Central memory CD8-positive, alpha-beta T cell (primary cell): ENCODE data around the gene LRRFIP1.

Experiments used
- ATAC-seq: fragments of 150-1000 bp; cut with Tn5 transposase; replicated peaks from 2 replicates; pipeline ENCODE4 v1.10.0; 2022; ENCODE audit warnings: mild to moderate bottlenecking, moderate FRiP score, moderate number of reproducible peaks; ENCODE audit not compliant: poor library complexity, severe bottlenecking; ENCODE audit errors: extremely low read depth
- DNase-seq, 2 donors: peaks; one replicate each; pipeline ENCODE4 v3.0.0; 2021; ENCODE audit warnings: low spot score in 2 of 2
- H3K27ac Mint-ChIP-seq: one replicate; pipeline ENCODE4 v1.8.0; 2022; ENCODE audit warnings: low read depth, mild to moderate bottlenecking, moderate library complexity, mixed read lengths
- H3K27me3 Mint-ChIP-seq: one replicate; pipeline ENCODE4 v1.8.0; 2022; ENCODE audit warnings: mixed read lengths
- H3K36me3 Mint-ChIP-seq: one replicate; pipeline ENCODE4 v1.8.0; 2022; ENCODE audit warnings: mild to moderate bottlenecking, moderate library complexity, mixed read lengths; ENCODE audit not compliant: insufficient read depth
- H3K4me1 Mint-ChIP-seq: one replicate; pipeline ENCODE4 v1.8.0; 2022; ENCODE audit warnings: mixed read lengths
- H3K4me3 Mint-ChIP-seq: one replicate; pipeline ENCODE4 v1.8.0; 2022; ENCODE audit warnings: mild to moderate bottlenecking, moderate library complexity, mixed read lengths
- H3K9me3 Mint-ChIP-seq: one replicate; pipeline ENCODE4 v1.8.0; 2022; ENCODE audit warnings: mixed read lengths

Gene LRRFIP1

DNA sequence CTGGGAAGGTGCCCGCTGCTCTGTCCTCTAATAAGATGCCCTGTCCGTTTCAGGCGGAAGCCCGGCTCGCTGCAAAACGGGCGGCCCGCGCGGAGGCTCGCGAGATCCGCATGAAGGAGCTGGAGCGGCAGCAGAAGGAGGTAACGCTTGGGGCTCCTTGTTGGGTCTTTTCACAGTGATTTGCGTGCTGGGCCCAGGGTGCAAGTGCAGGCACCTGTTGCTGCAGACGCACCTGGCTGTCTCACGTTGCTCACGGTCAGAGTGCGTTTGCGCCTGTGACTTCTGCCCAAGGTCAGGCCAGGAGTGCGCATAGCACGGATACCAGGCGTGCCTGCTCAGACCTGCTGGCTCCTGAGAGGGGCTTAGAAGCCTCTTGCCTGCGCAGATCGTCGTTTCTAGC, 81.1 kb downstream of the LRRFIP1 start:
- Mint-ChIP-seq H3K36me3 (peaks cover 55% of the 10 kb centered on the region), H3K27me3 (no peaks in the 10 kb centered on the region), H3K27ac (peak overlapping the region; percentile 97), H3K4me3 (no peak overlapping the region), H3K4me1 (peaks cover 69% of the 10 kb centered on the region), H3K9me3 (no peaks in the 10 kb centered on the region)
- DNase-seq (no peak), ATAC-seq (no peak)

DNA sequence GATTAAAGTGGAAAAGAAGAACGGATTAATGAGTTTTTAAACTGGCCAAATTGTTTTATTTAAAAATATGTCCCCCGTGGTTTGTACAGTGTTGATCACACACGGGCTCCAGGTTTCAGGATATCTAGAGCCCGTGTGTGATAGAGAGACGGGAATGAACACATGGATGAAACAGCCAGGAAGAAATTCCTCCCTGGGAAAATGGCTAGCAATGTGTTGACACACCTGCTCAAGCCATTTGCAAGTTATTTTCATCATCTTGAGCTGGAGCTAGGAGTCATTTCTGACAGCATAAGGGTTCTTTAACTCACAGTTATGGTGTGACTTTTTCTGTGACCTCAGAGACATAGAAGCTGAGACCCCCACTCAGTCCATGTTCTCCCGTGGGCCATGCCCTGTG, 81.6 kb downstream of the LRRFIP1 start:
- Mint-ChIP-seq H3K4me1 (peaks cover 67% of the 10 kb centered on the region), H3K4me3 (no peak overlapping the region), H3K27me3 (no peaks in the 10 kb centered on the region), H3K27ac (no peak overlapping the region), H3K36me3 (peaks cover 51% of the 10 kb centered on the region), H3K9me3 (no peaks in the 10 kb centered on the region)
- no peak for ATAC-seq
- no peak for DNase-seq

DNA sequence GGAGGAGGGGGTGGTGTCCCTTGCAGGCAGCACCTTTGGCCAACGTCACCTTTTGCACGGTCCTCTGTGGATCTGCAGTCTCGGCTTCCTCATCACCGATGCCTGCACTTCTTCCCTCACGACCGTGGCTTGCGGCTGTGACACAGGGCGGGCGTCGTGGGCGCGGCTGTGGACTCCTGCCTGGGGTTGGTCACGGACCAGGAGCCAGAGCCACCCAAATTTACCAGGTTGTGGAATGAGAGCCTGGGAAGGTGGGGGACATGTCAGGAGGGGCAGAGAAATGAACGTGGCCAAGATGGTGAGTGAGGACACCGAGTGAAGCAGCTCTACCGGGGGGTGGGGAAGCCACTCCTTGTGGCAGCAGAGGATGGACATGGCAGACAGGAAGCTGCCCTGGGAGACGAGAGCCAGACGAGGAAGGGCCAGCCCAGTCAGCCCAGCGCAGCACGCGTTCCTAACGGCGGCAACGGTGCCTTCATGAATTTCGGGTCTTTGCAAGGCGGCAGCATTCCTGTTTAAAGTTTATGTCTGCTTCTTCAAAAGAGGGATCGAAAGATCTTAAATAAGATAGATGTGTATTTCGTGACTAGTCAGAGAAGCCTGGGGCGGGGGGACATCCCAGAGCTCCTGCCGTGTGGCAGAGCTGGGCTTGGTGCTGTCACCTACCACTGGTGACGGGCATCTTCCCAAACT, 84.2 kb downstream of the LRRFIP1 start:
- Mint-ChIP-seq H3K4me3 (peak overlapping the region; percentile 58), H3K27ac (peak overlapping the region; percentile 62), H3K36me3 (peaks cover 52% of the 10 kb centered on the region), H3K27me3 (no peaks in the 10 kb centered on the region), H3K4me1 (peaks cover 73% of the 10 kb centered on the region), H3K9me3 (no peaks in the 10 kb centered on the region)
- DNase-seq = no peak
- ATAC-seq = no peak

DNA sequence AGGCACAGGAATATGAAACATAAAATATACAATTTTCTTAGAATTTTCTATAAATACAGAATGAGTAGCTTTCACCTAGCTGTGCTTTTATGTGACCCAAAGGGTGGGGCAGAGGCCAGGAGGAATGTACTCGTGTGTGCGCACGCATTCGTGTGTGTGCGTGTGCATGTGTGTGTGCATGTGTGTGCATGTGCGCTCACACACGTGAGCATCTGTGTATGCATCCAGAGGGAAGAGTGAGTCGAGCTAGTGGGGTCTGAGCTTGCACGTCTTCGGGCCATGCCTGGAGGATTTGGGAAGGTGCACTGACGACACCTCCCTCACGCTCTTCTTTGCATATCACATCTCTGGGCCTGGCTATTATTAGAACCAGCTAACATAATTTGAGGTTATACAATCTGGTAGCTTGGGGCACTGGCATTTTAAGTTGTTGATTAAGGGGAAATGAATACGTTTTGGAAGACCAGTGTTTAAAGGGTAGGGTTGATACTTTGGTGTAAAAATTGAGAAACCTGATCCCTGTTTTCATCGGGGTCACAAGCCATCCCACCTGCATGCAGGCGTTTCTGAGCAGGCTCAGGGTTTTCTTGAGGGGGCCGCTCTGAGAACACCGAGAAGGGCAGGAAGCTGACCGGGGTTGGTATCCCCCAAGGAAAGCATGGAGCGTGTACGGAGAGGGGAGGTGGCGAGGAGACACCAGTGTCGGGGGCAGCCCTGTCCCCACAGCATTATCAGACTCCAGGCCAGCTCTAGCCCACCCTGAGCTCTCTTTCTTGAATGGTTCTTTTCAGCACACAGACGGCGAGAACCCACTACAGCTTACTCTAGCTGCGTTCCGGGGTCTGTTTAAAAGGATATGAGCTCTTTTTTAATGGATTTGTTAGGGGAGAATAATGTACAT, 85.3 kb downstream of the LRRFIP1 start:
- DNase-seq = no peak
- peak overlapping the region; percentile 62 for H3K27ac Mint-ChIP-seq
- no peak overlapping the region for H3K4me3 Mint-ChIP-seq
- H3K36me3 Mint-ChIP-seq = peaks cover 52% of the 10 kb centered on the region
- H3K9me3 Mint-ChIP-seq = no peaks in the 10 kb centered on the region
- H3K27me3 Mint-ChIP-seq = no peaks in the 10 kb centered on the region
- ATAC-seq = no peak
- peaks cover 63% of the 10 kb centered on the region for H3K4me1 Mint-ChIP-seq

DNA sequence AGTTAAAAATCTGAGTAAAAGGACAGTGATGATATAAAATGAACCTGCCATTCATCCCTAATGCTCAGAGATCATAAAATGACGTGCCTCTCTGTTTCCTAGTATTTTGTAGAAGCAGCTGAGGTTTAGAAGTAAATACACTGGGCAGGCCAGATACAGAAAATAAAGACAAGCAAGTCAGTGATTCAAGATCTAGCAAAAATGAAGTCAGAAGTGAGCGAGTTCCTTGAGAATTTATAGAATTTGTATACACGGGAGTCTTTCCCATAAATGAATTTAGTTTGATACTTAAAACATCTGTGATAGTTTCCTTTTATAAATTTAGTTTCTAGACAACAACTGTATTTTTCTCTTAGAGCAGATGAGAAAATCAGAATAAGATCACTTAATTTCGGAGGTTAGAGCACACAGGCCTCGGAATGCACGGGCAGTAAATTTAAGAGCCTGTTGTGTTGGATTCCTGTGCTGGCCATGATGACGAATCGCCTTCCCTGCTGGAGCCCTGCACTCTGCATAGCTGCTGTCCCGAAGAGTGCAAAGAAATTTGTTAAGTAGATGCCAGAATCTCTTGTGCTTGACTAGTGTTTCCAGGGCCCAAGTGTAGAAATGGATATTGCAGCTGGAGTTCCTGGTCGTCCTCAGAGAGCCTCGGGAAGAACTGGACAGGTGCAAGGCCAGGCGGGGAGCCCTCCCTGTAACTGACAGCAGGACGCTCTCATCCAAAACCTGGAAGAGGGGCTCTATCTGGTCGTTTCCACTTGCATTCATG, 87.5 kb downstream of the LRRFIP1 start:
- peaks cover 70% of the 10 kb centered on the region for H3K4me1 Mint-ChIP-seq
- no peak overlapping the region for H3K4me3 Mint-ChIP-seq
- H3K27ac Mint-ChIP-seq = peak overlapping the region; percentile 62
- peaks cover 43% of the 10 kb centered on the region for H3K36me3 Mint-ChIP-seq
- no peak for ATAC-seq
- H3K9me3 Mint-ChIP-seq = no peaks in the 10 kb centered on the region
- DNase-seq = no peak
- H3K27me3 Mint-ChIP-seq = no peaks in the 10 kb centered on the region

DNA sequence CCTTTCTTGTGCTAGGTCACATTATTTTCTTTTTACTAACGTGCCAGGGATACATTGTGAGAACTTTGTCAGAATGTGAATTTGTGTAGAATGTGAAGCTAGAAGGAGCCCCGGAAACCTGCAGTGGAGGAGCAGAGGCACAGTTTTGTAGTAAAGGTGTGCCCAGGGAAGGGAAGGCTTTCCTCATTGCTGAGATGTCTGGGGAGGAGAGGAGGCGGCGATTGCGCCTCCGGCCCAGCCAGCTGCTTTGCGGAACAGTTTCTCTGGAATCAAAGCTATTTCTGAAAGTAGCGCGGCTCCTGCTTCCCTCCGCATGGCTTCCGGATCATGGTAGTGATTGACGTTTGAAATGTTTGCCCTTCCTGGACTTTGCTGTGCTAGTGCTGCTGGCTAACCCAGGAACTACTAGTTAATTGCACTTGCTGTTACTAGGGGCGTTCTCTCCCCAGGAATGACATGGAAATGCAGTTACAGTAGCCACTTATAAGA, 88.1 kb downstream of the LRRFIP1 start:
- H3K4me3 Mint-ChIP-seq = no peak overlapping the region
- peaks cover 72% of the 10 kb centered on the region for H3K4me1 Mint-ChIP-seq
- no peaks in the 10 kb centered on the region for H3K27me3 Mint-ChIP-seq
- H3K27ac Mint-ChIP-seq = peak overlapping the region; percentile 61
- DNase-seq (no peak), ATAC-seq (no peak)
- no peaks in the 10 kb centered on the region for H3K9me3 Mint-ChIP-seq
- peaks cover 39% of the 10 kb centered on the region for H3K36me3 Mint-ChIP-seq

DNA sequence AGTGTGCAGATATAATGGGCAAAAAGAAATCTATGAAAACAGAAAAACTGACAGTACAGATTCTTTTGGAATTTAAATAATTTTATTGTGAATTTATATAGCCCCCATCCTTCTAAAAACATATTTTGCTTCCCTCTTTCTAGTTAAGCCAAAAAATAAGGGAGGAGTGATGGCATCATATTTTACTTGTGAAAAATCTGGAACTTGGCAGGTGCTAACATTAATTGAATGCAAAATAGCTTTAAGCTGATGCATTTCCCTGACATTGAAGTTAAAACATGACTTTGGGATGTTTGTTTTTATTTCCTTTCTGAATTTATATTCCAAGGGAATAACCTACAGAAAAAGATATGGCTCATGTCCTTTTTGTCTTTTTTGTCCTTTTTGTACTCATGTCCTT, 88.6 kb downstream of the LRRFIP1 start:
- Mint-ChIP-seq H3K4me1 (peaks cover 76% of the 10 kb centered on the region), H3K9me3 (no peaks in the 10 kb centered on the region), H3K4me3 (no peak overlapping the region), H3K27me3 (no peaks in the 10 kb centered on the region), H3K27ac (peak overlapping the region; percentile 76), H3K36me3 (peaks cover 39% of the 10 kb centered on the region)
- DNase-seq (no peak), ATAC-seq (no peak)

DNA sequence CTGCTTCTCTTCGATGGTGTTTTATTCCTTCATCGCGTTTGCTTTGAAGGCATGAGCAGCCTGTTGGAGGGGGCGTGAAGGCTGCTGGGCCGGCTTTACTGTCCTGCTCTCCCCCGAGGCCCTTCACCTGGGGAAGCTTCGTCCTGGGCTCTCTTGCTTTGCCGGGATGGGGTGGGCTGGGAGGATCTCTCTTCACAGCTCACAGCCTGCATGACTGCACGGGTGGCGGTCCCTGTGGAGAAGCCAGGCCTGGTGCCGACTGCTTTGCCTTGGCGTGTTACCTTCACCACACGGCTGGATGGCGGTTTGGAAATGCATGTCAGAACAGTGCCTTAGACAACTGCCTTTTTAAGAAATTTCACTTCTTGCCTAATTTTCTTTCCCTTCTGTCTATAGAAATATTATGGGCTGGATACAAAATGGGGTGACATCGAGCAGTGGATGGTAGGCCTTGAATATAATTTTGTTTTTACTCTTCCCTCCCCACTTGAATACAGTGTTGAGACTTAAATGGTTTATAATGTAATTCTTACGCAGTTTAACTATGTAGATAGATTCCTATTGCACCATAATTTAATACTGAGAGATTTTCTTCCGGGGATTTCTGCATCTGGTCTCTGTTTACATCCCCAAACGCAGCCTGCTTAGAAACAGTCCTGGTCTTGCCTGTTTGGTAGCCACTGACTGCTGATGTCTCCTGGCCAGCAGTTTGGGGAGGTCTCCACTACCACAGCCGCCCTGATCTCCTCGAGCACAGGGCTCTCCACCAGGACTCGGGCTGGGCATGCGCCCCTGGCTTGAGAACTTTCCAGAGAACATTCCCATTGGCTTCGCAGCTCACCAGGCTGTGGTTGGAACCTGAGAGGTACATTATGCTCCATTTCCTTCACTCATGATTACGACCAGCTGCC, 90.2 kb downstream of the LRRFIP1 start:
- no peaks in the 10 kb centered on the region for H3K27me3 Mint-ChIP-seq
- ATAC-seq (no peak), DNase-seq (no peak)
- peak overlapping the region; percentile 86 for H3K27ac Mint-ChIP-seq
- peak overlapping the region; percentile 35 for H3K4me3 Mint-ChIP-seq
- peaks cover 32% of the 10 kb centered on the region for H3K36me3 Mint-ChIP-seq
- no peaks in the 10 kb centered on the region for H3K9me3 Mint-ChIP-seq
- peaks cover 72% of the 10 kb centered on the region for H3K4me1 Mint-ChIP-seq

DNA sequence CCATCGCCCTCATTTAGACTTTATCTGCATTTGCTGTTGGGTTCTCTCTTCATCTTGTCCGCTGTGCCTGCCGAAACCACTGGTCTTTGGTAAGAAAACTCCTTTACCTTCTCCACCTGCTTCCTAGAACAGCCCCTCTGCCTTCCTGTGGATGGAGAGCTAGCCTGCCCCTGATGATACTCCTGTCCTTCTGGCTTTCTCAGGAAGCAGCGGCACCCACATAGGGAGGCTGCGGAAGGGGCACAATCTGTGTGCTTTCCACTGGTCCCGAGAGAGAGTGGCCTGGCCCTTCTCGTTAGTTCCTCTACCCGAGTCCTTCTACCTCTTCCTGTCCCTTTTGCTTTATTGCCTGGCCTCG, 90.9 kb downstream of the LRRFIP1 start:
- Mint-ChIP-seq H3K27me3 (no peaks in the 10 kb centered on the region), H3K4me1 (peaks cover 66% of the 10 kb centered on the region), H3K36me3 (peaks cover 31% of the 10 kb centered on the region), H3K9me3 (no peaks in the 10 kb centered on the region), H3K4me3 (peak overlapping the region; percentile 35), H3K27ac (peak overlapping the region; percentile 86)
- ATAC-seq (no peak), DNase-seq (no peak)

DNA sequence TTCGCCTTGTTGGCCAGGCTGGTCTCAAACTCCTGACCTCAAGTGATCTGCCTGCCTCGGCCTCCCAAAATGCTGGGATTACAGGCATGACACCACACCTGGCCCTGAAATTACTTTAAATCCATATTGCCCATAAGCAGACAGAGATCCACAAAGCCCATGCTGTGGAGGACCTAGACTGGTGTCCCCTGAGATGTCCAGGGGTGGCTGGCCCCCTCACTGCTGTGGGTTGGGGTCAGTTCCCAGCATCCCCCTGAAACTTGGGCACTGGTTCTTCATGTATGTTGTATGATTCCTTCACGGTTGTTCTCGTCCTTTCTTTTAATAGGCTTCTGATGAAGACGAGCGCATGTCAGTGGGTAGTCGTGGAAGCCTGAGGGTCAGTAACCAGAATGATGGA, 93.1 kb downstream of the LRRFIP1 start:
- H3K36me3 Mint-ChIP-seq = peaks cover 31% of the 10 kb centered on the region
- no peak overlapping the region for H3K4me3 Mint-ChIP-seq
- H3K4me1 Mint-ChIP-seq = peaks cover 63% of the 10 kb centered on the region

DNA sequence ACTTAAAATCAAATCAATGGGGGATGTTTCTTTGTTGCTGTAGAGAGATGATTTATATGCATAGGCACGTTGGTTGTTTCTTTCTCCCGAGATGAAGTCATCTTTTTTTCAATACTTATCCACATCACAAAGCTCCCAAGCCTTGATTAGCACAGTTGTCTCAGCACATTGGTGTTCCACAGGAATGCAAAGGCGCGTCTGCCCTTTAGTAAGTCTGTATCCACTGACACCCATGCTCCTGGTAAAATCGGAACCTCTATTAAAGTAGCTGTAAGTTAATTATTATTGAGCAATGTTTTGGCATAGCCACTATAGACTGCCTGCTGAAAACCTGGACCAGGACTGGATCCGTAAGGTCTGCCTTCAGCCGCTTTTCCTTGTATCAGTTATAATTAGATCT, 93.6 kb downstream of the LRRFIP1 start:
- DNase-seq (no peak), ATAC-seq (no peak)
- Mint-ChIP-seq H3K4me3 (no peak overlapping the region), H3K27ac (no peak overlapping the region), H3K27me3 (no peaks in the 10 kb centered on the region), H3K36me3 (peaks cover 30% of the 10 kb centered on the region), H3K4me1 (peaks cover 60% of the 10 kb centered on the region), H3K9me3 (no peaks in the 10 kb centered on the region)

More for the DNA sequence above, 93.1 kb downstream of the LRRFIP1 start:
- H3K27ac Mint-ChIP-seq = no peak overlapping the region
- no peaks in the 10 kb centered on the region for H3K9me3 Mint-ChIP-seq
- DNase-seq (no peak), ATAC-seq (no peak)
- no peaks in the 10 kb centered on the region for H3K27me3 Mint-ChIP-seq

DNA sequence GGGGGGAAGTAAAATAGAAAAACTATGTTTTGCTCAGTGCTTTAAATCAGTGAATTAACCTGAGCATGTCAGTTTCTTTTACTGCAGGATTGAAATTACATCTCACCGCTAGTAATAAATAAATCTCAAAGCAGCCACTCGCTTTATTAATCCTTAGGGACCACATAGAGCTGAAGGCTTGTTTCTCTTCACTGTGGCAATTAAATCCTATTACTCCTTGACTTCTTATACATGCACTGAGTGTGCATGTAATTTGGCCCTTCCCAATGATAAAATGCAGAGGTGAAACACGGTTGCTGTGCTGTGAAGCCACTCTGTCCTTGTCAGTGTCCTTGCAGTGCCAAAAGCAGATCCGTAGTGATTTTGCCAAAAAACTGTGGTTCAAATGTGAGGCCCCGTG, 94.1 kb downstream of the LRRFIP1 start:
- peaks cover 30% of the 10 kb centered on the region for H3K36me3 Mint-ChIP-seq
- peaks cover 56% of the 10 kb centered on the region for H3K4me1 Mint-ChIP-seq
- ATAC-seq = no peak
- no peak for DNase-seq
- no peaks in the 10 kb centered on the region for H3K9me3 Mint-ChIP-seq
- peak overlapping the region; percentile 19 for H3K27ac Mint-ChIP-seq
- no peaks in the 10 kb centered on the region for H3K27me3 Mint-ChIP-seq
- no peak overlapping the region for H3K4me3 Mint-ChIP-seq
